ENCODE results near the gene ADCY7.

Gene ADCY7
- total RNA-seq, result 285 to 426 (median 347) reads per million in 17 experiments

- DNase-seq, result peak; percentile 80 to 92 (median 90)
Measured at GRCh38 chr16:50266337-50267091, at the start of gene ADCY7. ADCY7 (plus strand) TSS chr16:50266551; CDS start chr16:50288180, 21,629 bp downstream.

GRCh38 chr16:50219402-50219975 lies 46.9 kb upstream of the ADCY7 start:
- no peak for DNase-seq

GRCh38 chr16:50224286-50224685 lies 42.1 kb upstream of the ADCY7 start:
- DNase-seq, result no peak

GRCh38 chr16:50227120-50227519 lies 39.2 kb upstream of the ADCY7 start:
- no peak for DNase-seq

- no peak for DNase-seq
Measured at GRCh38 chr16:50227665-50228064, 38.7 kb upstream of the ADCY7 start.

GRCh38 chr16:50228364-50228868 lies 37.9 kb upstream of the ADCY7 start:
- no peak for DNase-seq

GRCh38 chr16:50229149-50229726 lies 37.1 kb upstream of the ADCY7 start:
- DNase-seq, result no peak

- DNase-seq, result no peak
Measured at GRCh38 chr16:50234771-50235556, 31.4 kb upstream of the ADCY7 start.

GRCh38 chr16:50235581-50235980 lies 30.8 kb upstream of the ADCY7 start:
- DNase-seq, result no peak

- no peak for DNase-seq
Measured at GRCh38 chr16:50238314-50238713, 28.0 kb upstream of the ADCY7 start.

- DNase-seq, result no peak
Measured at GRCh38 chr16:50238868-50239301, 27.5 kb upstream of the ADCY7 start.

GRCh38 chr16:50243024-50243423 lies 23.3 kb upstream of the ADCY7 start:
- peak; percentile 34 to 65 (median 54) for DNase-seq

GRCh38 chr16:50244140-50244503 lies 22.2 kb upstream of the ADCY7 start:
- DNase-seq, result no peak

GRCh38 chr16:50244504-50245416 lies 21.6 kb upstream of the ADCY7 start:
- no peak for DNase-seq

GRCh38 chr16:50245417-50246298 lies 20.7 kb upstream of the ADCY7 start:
- DNase-seq, result peak; percentile 51 to 86 (median 68)

GRCh38 chr16:50246299-50247122 lies 19.8 kb upstream of the ADCY7 start:
- DNase-seq, result peak; percentile 38 to 69 (median 60)

GRCh38 chr16:50247123-50247905 lies 19.0 kb upstream of the ADCY7 start:
- no peak for DNase-seq

GRCh38 chr16:50247906-50248608 lies 18.3 kb upstream of the ADCY7 start:
- DNase-seq, result no peak

All from suppressor macrophage (primary cell).